Activated naive CD8-positive, alpha-beta T cell treated with anti-CD3 and anti-CD28 coated beads for 36 hours (primary cell): ENCODE data around the gene STX19. TPM values are rescaled to one million over a fixed set of nuclear protein-coding genes. Genes with fewer than 3 reads are reported as not detected.

Source experiments
- DNase-seq: peaks from one replicate; pipeline ENCODE4 v3.0.0; 2021
- H3K27ac Mint-ChIP-seq: one replicate; pipeline ENCODE4 v1.8.0; 2022; ENCODE audit warnings: mild to moderate bottlenecking, moderate library complexity, mixed read lengths
- H3K27me3 Mint-ChIP-seq: one replicate; pipeline ENCODE4 v1.8.0; 2022; ENCODE audit warnings: mild to moderate bottlenecking, mixed read lengths
- H3K36me3 Mint-ChIP-seq: one replicate; pipeline ENCODE4 v1.8.0; 2021; ENCODE audit warnings: mild to moderate bottlenecking, mixed read lengths
- H3K4me1 Mint-ChIP-seq: one replicate; pipeline ENCODE4 v1.8.0; 2021; ENCODE audit warnings: mixed read lengths
- H3K4me3 Mint-ChIP-seq: one replicate; pipeline ENCODE4 v1.8.0; 2022; ENCODE audit warnings: mild to moderate bottlenecking, moderate library complexity, mixed read lengths
- H3K9me3 Mint-ChIP-seq: one replicate; pipeline ENCODE4 v1.8.0; 2022; ENCODE audit warnings: mixed read lengths
- total RNA-seq, 2 experiments: library from RNA; stranded (reverse); gene quantifications; one replicate each; pipeline ENCODE4 v1.2.3, GENCODE V29; 2021

STX19 gene
- total RNA-seq, 2 experiments from 2014 or later: not detected

GRCh38 chr3:94004301-94004910 lies 24.0 kb downstream of the STX19 start:
- H3K36me3 Mint-ChIP-seq: no peaks in the 10 kb centered on the region
- no peak for DNase-seq
- H3K9me3 Mint-ChIP-seq: no peaks in the 10 kb centered on the region
- H3K27ac Mint-ChIP-seq: no peak overlapping the region
- no peaks in the 10 kb centered on the region for H3K27me3 Mint-ChIP-seq
- H3K4me3 Mint-ChIP-seq: peak overlapping the region; percentile 49
- H3K4me1 Mint-ChIP-seq: peaks cover 11% of the 10 kb centered on the region

GRCh38 chr3:94001827-94002495 lies 26.4 kb downstream of the STX19 start:
- no peak for DNase-seq
- Mint-ChIP-seq H3K27ac (no peak overlapping the region), H3K9me3 (no peaks in the 10 kb centered on the region), H3K36me3 (no peaks in the 10 kb centered on the region), H3K4me3 (no peak overlapping the region), H3K4me1 (peaks cover 3% of the 10 kb centered on the region), H3K27me3 (no peaks in the 10 kb centered on the region)

GRCh38 chr3:94001191-94001590 lies 27.2 kb downstream of the STX19 start:
- peaks cover 3% of the 10 kb centered on the region for H3K4me1 Mint-ChIP-seq
- peaks cover 2% of the 10 kb centered on the region for H3K36me3 Mint-ChIP-seq

GRCh38 chr3:93994056-93994455 lies 34.3 kb downstream of the STX19 start:
- Mint-ChIP-seq H3K4me1 (peaks cover 2% of the 10 kb centered on the region), H3K4me3 (no peak overlapping the region), H3K9me3 (no peaks in the 10 kb centered on the region), H3K36me3 (peaks cover 2% of the 10 kb centered on the region), H3K27ac (no peak overlapping the region), H3K27me3 (no peaks in the 10 kb centered on the region)
- DNase-seq: no peak

More at GRCh38 chr3:94001191-94001590, 27.2 kb downstream of the STX19 start:
- H3K4me3 Mint-ChIP-seq: no peak overlapping the region
- H3K9me3 Mint-ChIP-seq: no peaks in the 10 kb centered on the region
- H3K27ac Mint-ChIP-seq: no peak overlapping the region
- DNase-seq: no peak
- no peaks in the 10 kb centered on the region for H3K27me3 Mint-ChIP-seq

GRCh38 chr3:93992207-93992606 lies 36.2 kb downstream of the STX19 start:
- Mint-ChIP-seq H3K4me3 (no peak overlapping the region), H3K4me1 (peaks cover 2% of the 10 kb centered on the region), H3K9me3 (no peaks in the 10 kb centered on the region), H3K36me3 (peaks cover 2% of the 10 kb centered on the region), H3K27me3 (no peaks in the 10 kb centered on the region), H3K27ac (no peak overlapping the region)
- DNase-seq: no peak

- H3K36me3 Mint-ChIP-seq: no peaks in the 10 kb centered on the region
- H3K27me3 Mint-ChIP-seq: no peaks in the 10 kb centered on the region
- no peaks in the 10 kb centered on the region for H3K9me3 Mint-ChIP-seq
- no peak overlapping the region for H3K27ac Mint-ChIP-seq
- no peak for DNase-seq
- H3K4me3 Mint-ChIP-seq: no peak overlapping the region
- peaks cover 2% of the 10 kb centered on the region for H3K4me1 Mint-ChIP-seq
Measured at GRCh38 chr3:93991631-93992030, 36.8 kb downstream of the STX19 start.

- Mint-ChIP-seq H3K27ac (no peak overlapping the region), H3K4me3 (no peak overlapping the region), H3K9me3 (no peaks in the 10 kb centered on the region), H3K36me3 (no peaks in the 10 kb centered on the region), H3K4me1 (peaks cover 4% of the 10 kb centered on the region), H3K27me3 (no peaks in the 10 kb centered on the region)
- no peak for DNase-seq
Measured at GRCh38 chr3:93989241-93989640, 39.2 kb downstream of the STX19 start.

- no peaks in the 10 kb centered on the region for H3K27me3 Mint-ChIP-seq
- peaks cover 2% of the 10 kb centered on the region for H3K4me1 Mint-ChIP-seq
- no peak overlapping the region for H3K4me3 Mint-ChIP-seq
- no peaks in the 10 kb centered on the region for H3K36me3 Mint-ChIP-seq
- no peaks in the 10 kb centered on the region for H3K9me3 Mint-ChIP-seq
- DNase-seq: no peak
- no peak overlapping the region for H3K27ac Mint-ChIP-seq
Measured at GRCh38 chr3:93988764-93989163, 39.6 kb downstream of the STX19 start.

- H3K27ac Mint-ChIP-seq: no peak overlapping the region
- no peaks in the 10 kb centered on the region for H3K36me3 Mint-ChIP-seq
- no peak overlapping the region for H3K4me3 Mint-ChIP-seq
- DNase-seq: no peak
- peaks cover 4% of the 10 kb centered on the region for H3K4me1 Mint-ChIP-seq
- H3K9me3 Mint-ChIP-seq: no peaks in the 10 kb centered on the region
- H3K27me3 Mint-ChIP-seq: no peaks in the 10 kb centered on the region
Measured at GRCh38 chr3:93988283-93988682, 40.1 kb downstream of the STX19 start.

- Mint-ChIP-seq H3K9me3 (no peaks in the 10 kb centered on the region), H3K4me3 (no peak overlapping the region), H3K27ac (no peak overlapping the region), H3K27me3 (no peaks in the 10 kb centered on the region), H3K36me3 (no peaks in the 10 kb centered on the region), H3K4me1 (peaks cover 17% of the 10 kb centered on the region)
- DNase-seq: no peak
Measured at GRCh38 chr3:93984618-93985017, 43.8 kb downstream of the STX19 start.

- H3K36me3 Mint-ChIP-seq: no peaks in the 10 kb centered on the region
- H3K27ac Mint-ChIP-seq: no peak overlapping the region
- no peaks in the 10 kb centered on the region for H3K9me3 Mint-ChIP-seq
- H3K4me3 Mint-ChIP-seq: no peak overlapping the region
- DNase-seq: no peak
- peaks cover 21% of the 10 kb centered on the region for H3K4me1 Mint-ChIP-seq
- no peaks in the 10 kb centered on the region for H3K27me3 Mint-ChIP-seq
Measured at GRCh38 chr3:93983408-93983807, 45.0 kb downstream of the STX19 start.

GRCh38 chr3:93981649-93982048 lies 46.7 kb downstream of the STX19 start:
- Mint-ChIP-seq H3K27ac (no peak overlapping the region), H3K9me3 (no peaks in the 10 kb centered on the region), H3K4me1 (peaks cover 21% of the 10 kb centered on the region), H3K36me3 (no peaks in the 10 kb centered on the region), H3K4me3 (peak overlapping the region; percentile 83), H3K27me3 (no peaks in the 10 kb centered on the region)
- no peak for DNase-seq

- Mint-ChIP-seq H3K36me3 (no peaks in the 10 kb centered on the region), H3K27me3 (peaks cover 4% of the 10 kb centered on the region), H3K4me3 (peak within 1 kb of the TSS; percentile 83), H3K27ac (peak within 1 kb of the TSS; percentile 39), H3K4me1 (peaks cover 21% of the 10 kb centered on the region), H3K9me3 (no peaks in the 10 kb centered on the region)
- peak; percentile 93 for DNase-seq
Measured at GRCh38 chr3:93979850-93980676, 48.3 kb downstream of the STX19 start, which contains the start of gene ARL13B. Gene ARL13B, plus strand, starts transcription at chr3:93980155. Its CDS starts 269 bp downstream, at chr3:93980424.

GRCh38 chr3:93973131-93974126 lies 55.0 kb downstream of the STX19 start, which contains the start of gene PROS1:
Gene PROS1, minus strand, starts transcription at chr3:93973896. Its CDS starts 147 bp downstream, at chr3:93973749.
- Mint-ChIP-seq H3K9me3 (no peaks in the 10 kb centered on the region), H3K27me3 (peaks cover 29% of the 10 kb centered on the region), H3K36me3 (no peaks in the 10 kb centered on the region), H3K4me3 (peak within 1 kb of the TSS; percentile 73), H3K4me1 (peaks cover 11% of the 10 kb centered on the region), H3K27ac (peak within 1 kb of the TSS; percentile 54)
- peak; percentile 66 for DNase-seq
